Glutamatergic neuron (in vitro differentiated cells): ENCODE results near the gene ULK1. TPM values are rescaled to one million over a fixed set of nuclear protein-coding genes. Genes with fewer than 3 reads are reported as not detected.

Experiments used
- DNase-seq: peaks from one replicate; pipeline ENCODE4 v3.0.0; 2022
- H3K27ac Mint-ChIP-seq: one replicate; pipeline ENCODE4 v1.8.0; 2020; ENCODE audit warnings: mild to moderate bottlenecking, mixed read lengths, inconsistent platforms; ENCODE audit not compliant: unreplicated experiment
- H3K27me3 Mint-ChIP-seq: one replicate; pipeline ENCODE4 v1.8.0; 2020; ENCODE audit warnings: mild to moderate bottlenecking, moderate library complexity, mixed read lengths, inconsistent platforms; ENCODE audit not compliant: unreplicated experiment
- H3K36me3 Mint-ChIP-seq: one replicate; pipeline ENCODE4 v1.8.0; 2020; ENCODE audit warnings: mild to moderate bottlenecking, mixed read lengths, inconsistent platforms; ENCODE audit not compliant: unreplicated experiment
- H3K4me1 Mint-ChIP-seq: one replicate; pipeline ENCODE4 v1.8.0; 2020; ENCODE audit warnings: mild to moderate bottlenecking, low read depth, mixed read lengths, inconsistent platforms; ENCODE audit not compliant: unreplicated experiment
- H3K4me3 Mint-ChIP-seq: one replicate; pipeline ENCODE4 v1.8.0; 2020; ENCODE audit warnings: mild to moderate bottlenecking, mixed read lengths, inconsistent platforms; ENCODE audit not compliant: unreplicated experiment
- H3K9me3 Mint-ChIP-seq: one replicate; pipeline ENCODE4 v1.8.0; 2020; ENCODE audit warnings: mild to moderate bottlenecking, moderate library complexity, mixed read lengths, inconsistent platforms; ENCODE audit not compliant: unreplicated experiment
- total RNA-seq: library from RNA; stranded (reverse); fragmentation: NEBNext Ultra II Directional; extraction: Animal tissue kit (Norgen Biotek cat#: 25700); gene quantifications from one replicate; pipeline ENCODE4 v1.2.1, GENCODE V29; 2021; ENCODE audit not compliant: unreplicated experiment
- TF ChIP-seq, protein P1 (sequence below): fragments of 200-600 bp; sonication (generic); IDR thresholded peaks from one replicate; pipeline ENCODE4 v1.5.0; 2021; ENCODE audit not compliant: partially characterized antibody, unreplicated experiment

ULK1 gene
- total RNA-seq, 1 donor from 2014 or later, result 168 TPM

DNA sequence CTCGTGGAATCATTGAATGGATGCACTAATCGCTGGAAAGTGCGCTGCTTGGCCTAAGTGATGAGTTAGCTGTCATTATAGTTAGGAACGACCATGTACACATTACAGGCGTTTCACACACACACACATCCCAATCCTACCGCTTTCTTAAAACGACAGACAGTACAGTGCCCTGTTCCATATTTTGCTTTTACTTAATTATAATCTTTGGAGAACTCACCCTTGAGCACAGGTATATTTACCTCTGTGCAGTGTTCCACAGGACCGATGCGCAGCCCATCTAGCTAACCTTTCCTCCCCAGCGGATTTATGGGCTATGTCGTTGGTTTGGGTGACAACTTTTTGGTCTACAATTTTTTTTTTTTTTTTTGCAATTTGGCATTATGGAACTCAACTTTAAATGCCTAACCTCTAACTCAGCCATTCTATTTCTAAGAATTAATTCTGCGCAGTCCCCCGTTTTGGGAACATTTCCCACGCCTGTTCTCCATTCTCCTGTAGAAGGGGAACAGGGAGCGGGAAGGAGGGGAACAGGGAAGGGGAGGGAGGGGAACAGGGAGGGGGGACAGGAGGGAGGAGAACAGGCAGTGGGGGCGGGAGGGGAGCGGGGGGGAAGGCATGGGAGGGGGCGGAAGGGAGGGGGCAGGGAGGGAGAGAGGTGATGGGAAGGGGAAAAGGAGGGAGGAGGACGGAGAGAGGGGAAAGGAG is 663 bp upstream of the ULK1 start:
- H3K4me3 Mint-ChIP-seq, result no peak overlapping the region
- no peak overlapping the region for H3K27ac Mint-ChIP-seq
- H3K27me3 Mint-ChIP-seq, result peaks cover 10% of the 10 kb centered on the region
- TF ChIP-seq, protein P1, sequence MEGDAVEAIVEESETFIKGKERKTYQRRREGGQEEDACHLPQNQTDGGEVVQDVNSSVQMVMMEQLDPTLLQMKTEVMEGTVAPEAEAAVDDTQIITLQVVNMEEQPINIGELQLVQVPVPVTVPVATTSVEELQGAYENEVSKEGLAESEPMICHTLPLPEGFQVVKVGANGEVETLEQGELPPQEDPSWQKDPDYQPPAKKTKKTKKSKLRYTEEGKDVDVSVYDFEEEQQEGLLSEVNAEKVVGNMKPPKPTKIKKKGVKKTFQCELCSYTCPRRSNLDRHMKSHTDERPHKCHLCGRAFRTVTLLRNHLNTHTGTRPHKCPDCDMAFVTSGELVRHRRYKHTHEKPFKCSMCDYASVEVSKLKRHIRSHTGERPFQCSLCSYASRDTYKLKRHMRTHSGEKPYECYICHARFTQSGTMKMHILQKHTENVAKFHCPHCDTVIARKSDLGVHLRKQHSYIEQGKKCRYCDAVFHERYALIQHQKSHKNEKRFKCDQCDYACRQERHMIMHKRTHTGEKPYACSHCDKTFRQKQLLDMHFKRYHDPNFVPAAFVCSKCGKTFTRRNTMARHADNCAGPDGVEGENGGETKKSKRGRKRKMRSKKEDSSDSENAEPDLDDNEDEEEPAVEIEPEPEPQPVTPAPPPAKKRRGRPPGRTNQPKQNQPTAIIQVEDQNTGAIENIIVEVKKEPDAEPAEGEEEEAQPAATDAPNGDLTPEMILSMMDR, result no peak
- DNase-seq, result no peak
- no peaks in the 10 kb centered on the region for H3K36me3 Mint-ChIP-seq
- peaks cover 9% of the 10 kb centered on the region for H3K4me1 Mint-ChIP-seq
- peaks cover 8% of the 10 kb centered on the region for H3K9me3 Mint-ChIP-seq

- Mint-ChIP-seq H3K9me3 (peaks cover 8% of the 10 kb centered on the region), H3K27ac (peak overlapping the region; percentile 88)
Measured at GRCh38 chr12:131894981-131895639, 688 bp downstream of the ULK1 start.

GRCh38 chr12:131895640-131896079 is 1.2 kb downstream of the ULK1 start:
- Mint-ChIP-seq H3K27me3 (peaks cover 10% of the 10 kb centered on the region), H3K27ac (peak overlapping the region; percentile 88), H3K4me3 (peak overlapping the region; percentile 87), H3K36me3 (no peaks in the 10 kb centered on the region), H3K4me1 (peaks cover 13% of the 10 kb centered on the region), H3K9me3 (peaks cover 8% of the 10 kb centered on the region)
- TF ChIP-seq, protein P1, result no peak
- no peak for DNase-seq

More at GRCh38 chr12:131894981-131895639, 688 bp downstream of the ULK1 start:
- no peaks in the 10 kb centered on the region for H3K36me3 Mint-ChIP-seq
- H3K27me3 Mint-ChIP-seq, result peaks cover 10% of the 10 kb centered on the region
- H3K4me1 Mint-ChIP-seq, result peaks cover 10% of the 10 kb centered on the region
- peak overlapping the region; percentile 87 for H3K4me3 Mint-ChIP-seq
- TF ChIP-seq, protein P1, result no peak
- no peak for DNase-seq

- no peaks in the 10 kb centered on the region for H3K36me3 Mint-ChIP-seq
- DNase-seq, result peak; percentile 90
- peak overlapping the region; percentile 81 for H3K27ac Mint-ChIP-seq
- peak overlapping the region; percentile 87 for H3K4me3 Mint-ChIP-seq
- TF ChIP-seq, protein P1, result no peak
- peaks cover 13% of the 10 kb centered on the region for H3K4me1 Mint-ChIP-seq
- H3K27me3 Mint-ChIP-seq, result peaks cover 10% of the 10 kb centered on the region
- H3K9me3 Mint-ChIP-seq, result peaks cover 8% of the 10 kb centered on the region
Measured at GRCh38 chr12:131896080-131896810, 1.8 kb downstream of the ULK1 start.
